Lung (tissue), 12 donors: ENCODE measurements around the gene CDKAL1. TPM values are rescaled to one million over a fixed set of nuclear protein-coding genes. Genes with fewer than 3 reads are reported as not detected.

ENCODE experiments used
- ATAC-seq: fragments of 200-7000 bp; cut with Tn5 transposase; one replicate; pipeline ENCODE4 v1.9.1; 2020; ENCODE audit warnings: moderate number of reproducible peaks; ENCODE audit not compliant: insufficient read depth, low FRiP score
- DNase-seq, 3 donors: peaks; one replicate each; pipeline ENCODE4 v3.0.0-alpha.2; 2013 to 2017
- H3K27ac ChIP-seq, 2 donors: one replicate each; pipeline ENCODE4 v1.5.1; 2013; ENCODE audit warnings: mild to moderate bottlenecking in 2 of 2, moderate library complexity in 2 of 2, control low read depth in 1 of 2, inconsistent platforms in 1 of 2, low read depth in 1 of 2, low read length in 1 of 2
- H3K27me3 ChIP-seq, 3 donors: one replicate each; pipeline ENCODE4 v1.5.1; 2013; ENCODE audit warnings: low read length in 2 of 3; ENCODE audit not compliant: control insufficient read depth in 3 of 3, insufficient read depth in 3 of 3
- H3K36me3 ChIP-seq, 4 donors: one replicate each; pipeline ENCODE4 v1.5.1; 2013; ENCODE audit warnings: low read length in 4 of 4, mild to moderate bottlenecking in 1 of 4, moderate library complexity in 1 of 4; ENCODE audit not compliant: control insufficient read depth in 4 of 4, insufficient read depth in 4 of 4
- H3K4me1 ChIP-seq, 5 donors: one replicate each; pipeline ENCODE4 v1.5.1; 2013; ENCODE audit warnings: low read length in 5 of 5, mild to moderate bottlenecking in 2 of 5, moderate library complexity in 1 of 5; ENCODE audit not compliant: control insufficient read depth in 5 of 5, insufficient read depth in 5 of 5
- H3K4me3 ChIP-seq: one replicate; pipeline ENCODE4 v1.5.1; 2013; ENCODE audit warnings: mild to moderate bottlenecking, control low read depth, moderate library complexity
- H3K9ac ChIP-seq, 2 donors: one replicate each; pipeline ENCODE4 v1.5.1; 2013; ENCODE audit warnings: low read length in 2 of 2, control low read depth in 1 of 2; ENCODE audit not compliant: insufficient read depth in 1 of 2
- H3K9me3 ChIP-seq, 4 donors: one replicate each; pipeline ENCODE4 v1.5.1; 2013; ENCODE audit warnings: low read length in 3 of 4, mild to moderate bottlenecking in 1 of 4, moderate library complexity in 1 of 4; ENCODE audit not compliant: control insufficient read depth in 4 of 4, insufficient read depth in 3 of 4
- WGBS, 2 donors: extraction: QIAGEN DNeasy Blood & Tissue Kit; methylation state at CpG; one replicate each; pipeline ENCODE4 v1.1.7; 2013; 5-methylcytosine and 5-hydroxymethylcytosine counted together
- polyA plus RNA-seq, 2 donors: library from polyadenylated mRNA; stranded (reverse); fragments of 200-250 nt; gene quantifications; one replicate each; pipeline ENCODE4 v1.2.1, GENCODE V29; 2013
- total RNA-seq, 2 donors: library from RNA; depleted of rRNA in 1 of 2; stranded (reverse); fragments of >200 nt in 1 of 2; gene quantifications; one replicate each; pipeline ENCODE4 v1.2.1, GENCODE V29; 2014 to 2021
- TF ChIP-seq, protein P1 (sequence below): IDR thresholded peaks from 2 replicates; pipeline ENCODE4 v1.5.1; 2012; ENCODE audit warnings: mild to moderate bottlenecking; ENCODE audit errors: control extremely low read depth, extremely low read depth
- donor health status: control.
- donor health status: control.
- donor health status: Bipolar disorder and iron deficiency.
- donor health status: healthy.
- donor health status: DM: yes; HTN: yes; CAD: no.

Gene CDKAL1
- total and polyA plus RNA-seq, 4 donors = 4.0 to 39.0 (median 10.0) TPM

DNA sequence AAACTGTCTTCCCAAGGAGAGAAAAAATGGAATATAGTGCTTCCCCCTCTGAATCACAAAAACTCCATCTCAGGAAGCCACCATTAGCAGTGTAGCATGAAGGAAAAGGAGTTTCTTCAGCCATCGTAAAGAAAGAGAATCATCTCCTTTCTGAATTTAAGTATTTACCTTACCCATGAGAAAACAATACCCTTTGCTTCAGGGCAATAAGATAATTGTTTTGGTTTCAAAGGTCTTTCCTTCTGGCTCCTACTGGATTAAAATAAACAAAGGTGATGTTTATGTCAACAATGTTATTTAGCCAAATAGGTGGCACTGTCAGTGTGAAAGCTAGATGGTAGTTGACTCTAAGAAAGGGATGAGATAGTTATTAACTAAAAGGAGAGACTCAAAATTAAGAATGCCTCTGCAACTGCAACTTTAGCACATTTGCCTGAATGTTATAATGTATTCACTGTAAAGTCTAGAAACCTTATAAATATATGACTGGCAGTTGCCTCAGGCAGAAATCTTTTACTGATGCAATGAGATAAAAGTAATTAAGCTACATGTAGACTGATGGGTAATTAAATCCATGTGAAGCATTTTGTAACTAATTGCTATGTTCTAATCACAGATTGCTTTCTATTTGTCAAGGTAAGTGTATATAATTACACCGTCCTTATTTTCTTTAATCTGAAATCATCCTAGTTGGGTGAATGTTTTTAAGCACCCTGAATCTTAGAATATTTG lies 399.0 kb downstream of the CDKAL1 start:
- no peak for DNase-seq
- no peak for ATAC-seq
- Histone ChIP-seq H3K36me3 (no peaks in the 10 kb centered on the region), H3K4me3 (no peak overlapping the region), H3K4me1 (peaks cover 0 to 10% (median 2%) of the 10 kb centered on the region in 5 donors), H3K27me3 (no peaks in the 10 kb centered on the region), H3K27ac (no peak overlapping the region), H3K9me3 (no peaks in the 10 kb centered on the region), H3K9ac (no peak overlapping the region)
- TF ChIP-seq, protein P1, sequence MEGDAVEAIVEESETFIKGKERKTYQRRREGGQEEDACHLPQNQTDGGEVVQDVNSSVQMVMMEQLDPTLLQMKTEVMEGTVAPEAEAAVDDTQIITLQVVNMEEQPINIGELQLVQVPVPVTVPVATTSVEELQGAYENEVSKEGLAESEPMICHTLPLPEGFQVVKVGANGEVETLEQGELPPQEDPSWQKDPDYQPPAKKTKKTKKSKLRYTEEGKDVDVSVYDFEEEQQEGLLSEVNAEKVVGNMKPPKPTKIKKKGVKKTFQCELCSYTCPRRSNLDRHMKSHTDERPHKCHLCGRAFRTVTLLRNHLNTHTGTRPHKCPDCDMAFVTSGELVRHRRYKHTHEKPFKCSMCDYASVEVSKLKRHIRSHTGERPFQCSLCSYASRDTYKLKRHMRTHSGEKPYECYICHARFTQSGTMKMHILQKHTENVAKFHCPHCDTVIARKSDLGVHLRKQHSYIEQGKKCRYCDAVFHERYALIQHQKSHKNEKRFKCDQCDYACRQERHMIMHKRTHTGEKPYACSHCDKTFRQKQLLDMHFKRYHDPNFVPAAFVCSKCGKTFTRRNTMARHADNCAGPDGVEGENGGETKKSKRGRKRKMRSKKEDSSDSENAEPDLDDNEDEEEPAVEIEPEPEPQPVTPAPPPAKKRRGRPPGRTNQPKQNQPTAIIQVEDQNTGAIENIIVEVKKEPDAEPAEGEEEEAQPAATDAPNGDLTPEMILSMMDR = no peak
- 83 to 89% methylated on average over 2 of the region's 2 CpGs for WGBS, 2 donors

DNA sequence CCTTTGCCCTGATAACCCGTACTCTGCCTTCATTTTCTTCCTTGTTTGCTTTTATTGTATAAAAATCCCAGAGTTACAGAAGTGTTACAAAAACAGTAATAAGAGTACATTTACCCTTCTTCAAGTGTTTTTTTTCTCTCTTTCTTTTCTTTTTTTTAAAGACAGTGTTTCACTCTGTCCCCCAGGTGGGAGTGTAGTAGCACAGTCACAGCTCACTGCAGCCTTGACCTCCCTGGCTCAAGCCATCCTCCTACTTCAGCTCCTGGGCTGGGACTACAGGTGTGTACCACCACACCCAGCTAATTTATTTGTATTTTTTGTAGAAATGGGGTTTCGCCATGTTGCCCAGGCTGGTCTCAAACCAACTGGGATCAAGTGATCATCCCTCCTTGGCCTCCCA lies 402.7 kb downstream of the CDKAL1 start:
- Histone ChIP-seq H3K36me3 (no peaks in the 10 kb centered on the region), H3K4me3 (no peak overlapping the region), H3K27ac (no peak overlapping the region), H3K9me3 (no peaks in the 10 kb centered on the region), H3K27me3 (no peaks in the 10 kb centered on the region), H3K9ac (no peak overlapping the region), H3K4me1 (peaks cover 0 to 10% (median 2%) of the 10 kb centered on the region in 5 donors)
- DNase-seq = no peak
- TF ChIP-seq, protein P1 = no peak
- WGBS, 2 donors = 93 to 95% methylated on average over 2 of the region's 2 CpGs
- no peak for ATAC-seq

DNA sequence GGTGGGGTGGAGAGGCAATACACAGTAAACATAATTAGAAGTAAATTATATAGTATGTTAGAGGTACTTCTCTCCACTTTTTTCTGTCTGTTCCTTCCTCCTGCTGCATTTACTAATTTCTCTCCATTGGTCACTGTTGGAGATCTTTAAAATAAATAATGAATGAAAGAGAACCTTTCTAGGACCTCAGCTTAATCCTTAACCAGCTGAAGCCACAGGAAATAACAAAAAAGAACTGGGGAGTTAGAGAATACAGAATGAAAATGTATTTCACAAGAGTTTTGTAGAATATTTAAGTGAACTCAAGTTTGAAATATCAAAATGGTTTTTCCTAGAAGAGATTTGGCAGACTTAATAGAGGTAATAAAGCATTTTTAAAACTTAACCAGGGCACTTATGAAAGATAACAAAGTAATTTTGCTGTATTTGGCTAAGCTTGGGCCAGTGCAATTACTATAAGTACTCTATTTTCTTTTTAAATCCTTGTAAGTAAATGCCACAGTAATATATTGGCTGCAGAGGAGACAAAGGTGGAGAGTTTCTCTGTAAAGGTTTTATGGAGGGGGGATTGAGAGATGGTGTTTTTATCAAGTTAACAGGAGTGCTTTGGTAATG lies 405.0 kb downstream of the CDKAL1 start:
- TF ChIP-seq, protein P1 = no peak
- ATAC-seq = no peak
- H3K9me3 ChIP-seq = no peaks in the 10 kb centered on the region
- no peak overlapping the region for H3K4me3 ChIP-seq
- DNase-seq = no peak
- H3K27me3 ChIP-seq = no peaks in the 10 kb centered on the region
- no peak overlapping the region for H3K9ac ChIP-seq
- no peak overlapping the region for H3K27ac ChIP-seq
- peaks cover 0 to 10% (median 0%) of the 10 kb centered on the region in 5 donors for H3K4me1 ChIP-seq
- H3K36me3 ChIP-seq = no peaks in the 10 kb centered on the region
